Medulla oblongata (tissue), 1 donor: ENCODE results near the gene SORCS1.

Experiments
- DNase-seq: peaks from one replicate; pipeline ENCODE4 v3.0.0-alpha.2; 2015; ENCODE audit errors: extremely low spot score

The SORCS1 gene

DNA sequence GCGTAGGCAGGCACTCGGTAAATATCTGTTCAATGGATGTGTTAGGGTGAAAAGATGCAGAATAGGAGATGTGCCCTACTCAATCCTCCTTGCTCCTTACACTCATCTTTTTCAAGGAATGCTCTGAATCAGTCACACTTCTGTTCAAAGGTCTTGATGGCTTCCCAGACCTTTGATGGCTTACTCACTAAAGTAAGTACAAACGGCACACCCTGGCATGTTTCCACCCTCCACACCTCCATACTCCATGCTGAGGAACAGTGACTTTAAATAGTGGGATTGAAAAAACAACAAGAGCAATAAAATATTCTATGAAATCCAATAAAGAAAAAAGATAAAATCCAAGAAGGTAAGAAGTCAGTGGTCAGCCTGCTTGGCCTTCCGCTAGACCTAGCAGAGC lies 569.2 kb downstream of the SORCS1 start:
- no peak for DNase-seq

- DNase-seq = no peak
Measured at GRCh38 chr10:106593876-106594275, 570.6 kb downstream of the SORCS1 start.

GRCh38 chr10:106592396-106592795 lies 572.1 kb downstream of the SORCS1 start:
- no peak for DNase-seq

GRCh38 chr10:106582291-106582690 lies 582.2 kb downstream of the SORCS1 start:
- DNase-seq = peak; percentile 86

DNA sequence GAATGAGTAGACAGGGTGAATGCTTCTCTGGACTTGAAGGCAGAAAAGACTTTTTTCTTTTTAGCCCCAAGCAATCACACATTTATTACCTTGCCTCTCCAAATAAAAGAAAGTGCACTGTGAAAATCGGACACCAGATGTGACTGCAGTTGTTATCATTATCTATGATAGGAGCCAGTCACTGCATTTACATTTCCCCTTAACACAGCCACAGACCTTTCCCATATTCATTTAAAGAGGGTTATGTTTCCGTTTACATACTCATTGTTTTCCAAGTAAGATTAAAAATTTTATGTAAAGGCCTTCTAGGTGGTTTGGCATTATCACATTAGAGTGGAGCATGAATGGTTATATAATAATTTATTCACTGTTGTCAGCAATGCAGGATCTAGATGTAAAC lies 586.8 kb downstream of the SORCS1 start:
- DNase-seq = no peak

GRCh38 chr10:106577266-106577665 lies 587.2 kb downstream of the SORCS1 start:
- DNase-seq = no peak

DNA sequence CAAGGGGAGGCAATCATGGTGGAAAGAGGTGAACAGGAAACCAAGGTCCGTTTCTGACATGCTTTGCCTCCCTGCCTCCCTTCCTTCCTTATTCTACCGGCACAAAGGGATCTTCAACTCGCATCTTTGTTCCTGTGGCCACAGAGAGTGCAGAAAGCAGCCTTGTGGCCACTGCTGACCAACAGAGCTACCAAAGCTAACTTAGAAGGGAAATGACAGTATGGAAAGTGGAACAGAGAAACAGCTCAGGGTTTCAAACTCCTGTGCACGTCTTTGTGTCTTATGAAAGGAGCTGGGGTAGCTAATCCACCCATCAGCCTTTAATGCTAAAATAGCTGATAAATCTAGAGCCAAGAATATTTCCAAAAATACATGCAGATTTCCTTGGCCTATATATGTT lies 588.0 kb downstream of the SORCS1 start:
- DNase-seq = no peak

- no peak for DNase-seq
Measured at GRCh38 chr10:106573106-106573505, 591.4 kb downstream of the SORCS1 start.

DNA sequence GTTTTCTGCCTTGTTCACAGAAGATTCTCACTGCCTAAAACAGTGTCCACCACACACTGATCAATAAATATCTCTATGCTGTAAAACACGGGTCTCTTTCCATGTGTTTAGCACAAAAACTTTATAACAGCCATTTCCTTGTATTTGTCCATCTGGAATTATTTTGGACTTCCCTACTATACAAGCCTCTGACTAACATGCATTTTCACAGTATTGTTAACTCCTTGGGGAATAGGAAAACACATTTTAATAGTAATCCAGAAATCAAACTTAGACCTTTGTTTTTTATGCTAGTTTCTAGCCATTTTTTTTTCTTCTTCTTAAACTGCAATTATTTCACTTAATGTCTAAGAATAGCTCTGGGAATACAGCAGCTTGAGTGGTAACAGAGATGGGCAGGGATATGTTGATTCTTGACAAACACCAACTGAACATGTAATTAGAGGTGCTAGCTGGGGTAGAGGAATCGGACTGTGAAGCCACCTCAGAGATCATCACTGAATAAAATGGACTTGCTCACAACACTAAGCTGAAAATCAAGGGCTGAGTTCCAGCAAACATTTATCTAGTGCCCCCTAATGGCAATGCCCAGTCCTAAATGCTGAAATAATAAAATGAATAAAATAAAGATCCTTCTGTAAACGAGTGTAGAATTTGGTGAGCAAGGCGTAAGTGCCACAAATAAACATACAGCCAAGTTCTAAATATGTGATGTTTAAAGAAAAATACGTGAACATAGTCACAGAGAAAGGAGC lies 593.1 kb downstream of the SORCS1 start:
- DNase-seq = peak; percentile 83

DNA sequence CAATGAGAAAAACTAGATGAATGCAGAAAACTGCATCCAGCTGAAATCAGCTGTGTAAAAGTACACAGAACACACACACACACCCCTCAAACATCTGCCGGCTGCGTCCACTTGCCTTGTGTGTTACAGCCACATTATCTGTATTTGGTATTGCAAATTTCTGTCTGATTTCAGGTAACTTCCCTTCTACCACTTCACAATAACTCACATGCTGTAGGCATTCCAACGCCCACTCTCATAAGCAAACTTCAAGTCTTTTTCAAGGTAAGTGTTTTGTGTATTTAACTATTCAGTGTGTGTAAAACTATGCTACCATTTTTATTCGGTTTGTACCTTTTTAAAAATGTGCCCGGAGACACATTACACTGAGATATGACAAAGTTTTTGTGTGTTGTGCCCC lies 594.2 kb downstream of the SORCS1 start:
- DNase-seq = no peak

DNA sequence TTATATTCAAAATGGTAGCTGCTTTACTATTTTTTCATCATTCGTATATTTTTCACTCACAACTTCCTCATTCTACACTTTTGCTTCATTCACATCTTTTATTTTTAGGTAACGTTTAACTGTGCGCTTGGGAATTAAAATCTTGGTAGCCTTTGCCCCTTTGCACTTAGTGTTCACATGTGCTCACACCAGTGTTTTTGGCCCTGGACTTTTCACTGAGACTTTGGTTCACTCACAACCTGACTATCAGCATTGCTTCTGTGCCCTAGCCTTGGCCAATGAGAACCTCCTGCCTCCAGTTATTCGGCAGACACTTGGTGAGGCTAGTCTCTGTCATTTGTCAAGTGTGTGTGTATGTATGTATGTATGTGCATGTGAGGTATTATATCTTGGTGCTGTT lies 596.9 kb downstream of the SORCS1 start:
- no peak for DNase-seq

DNA sequence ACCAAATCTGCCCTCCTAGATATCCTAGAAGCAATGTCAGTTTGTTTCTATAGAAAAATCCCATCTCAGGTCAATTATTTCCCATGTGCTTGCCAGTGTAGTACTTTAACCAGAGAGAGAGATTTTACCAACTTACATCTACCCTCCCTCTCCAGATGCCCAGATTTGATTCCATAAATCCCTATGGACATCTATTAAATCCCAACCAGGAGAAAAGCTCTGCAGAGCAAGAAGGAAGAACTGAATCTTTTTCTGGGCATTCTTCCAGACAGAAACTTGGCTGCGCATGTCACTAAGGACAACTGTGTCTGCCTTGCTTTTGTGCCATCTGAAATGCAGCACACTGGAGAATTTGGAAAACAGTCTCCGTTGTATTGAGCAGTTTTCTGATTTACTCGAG lies 597.6 kb downstream of the SORCS1 start:
- peak; percentile 86 for DNase-seq

- no peak for DNase-seq
Measured at GRCh38 chr10:106565546-106565945, 599.0 kb downstream of the SORCS1 start.

DNA sequence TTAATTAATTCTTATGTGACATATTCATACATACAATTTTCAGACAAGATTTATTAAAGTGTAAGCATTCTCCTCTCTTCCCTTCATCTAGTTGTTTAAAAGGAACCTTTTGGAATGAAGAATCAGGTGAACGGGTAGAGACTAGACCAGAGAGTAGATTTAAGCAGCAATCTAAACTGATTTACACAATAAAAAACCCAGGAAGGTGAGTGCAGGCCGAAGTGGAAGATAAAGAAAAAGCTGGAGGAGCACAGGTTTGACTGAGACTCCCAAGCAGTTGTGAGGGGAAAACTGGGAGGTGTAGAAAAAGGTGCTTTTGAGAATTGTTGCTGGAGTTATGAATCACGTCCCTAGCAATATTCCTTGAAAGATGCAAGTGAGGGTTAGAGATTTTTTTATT lies 601.1 kb downstream of the SORCS1 start:
- no peak for DNase-seq

DNA sequence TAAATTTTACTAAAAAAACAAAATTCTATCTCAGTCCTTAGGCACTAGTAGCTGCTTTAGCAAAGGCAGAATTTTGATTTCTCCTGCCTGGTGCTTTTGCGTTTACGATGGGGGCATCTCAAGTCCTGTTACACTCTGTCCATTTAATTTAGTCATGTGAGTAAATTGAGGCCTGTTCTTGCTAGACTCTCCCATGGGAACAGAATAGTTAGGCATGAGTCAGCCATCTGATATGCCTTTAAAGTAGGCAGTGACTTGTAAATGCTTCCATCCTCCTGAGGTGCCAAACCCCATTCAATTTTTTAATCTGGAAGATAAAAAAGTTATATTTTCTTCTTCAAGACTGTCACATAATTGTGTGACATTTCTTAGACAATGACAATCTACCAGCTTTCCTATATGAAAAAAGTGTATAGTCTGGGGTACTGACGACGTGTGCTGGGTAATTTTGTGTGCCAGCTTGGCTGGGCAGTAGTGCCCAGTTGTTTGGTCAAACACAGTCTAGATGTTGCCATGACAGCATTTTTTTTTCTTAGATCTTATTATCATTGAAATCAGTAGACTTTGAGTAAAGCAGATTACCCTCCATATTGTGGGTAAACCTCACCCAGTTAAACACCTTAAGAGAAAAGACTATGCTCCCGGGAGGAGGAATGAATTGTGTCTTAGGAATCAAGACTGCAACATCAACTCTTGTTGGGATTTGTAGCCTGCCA lies 603.4 kb downstream of the SORCS1 start:
- no peak for DNase-seq

DNA sequence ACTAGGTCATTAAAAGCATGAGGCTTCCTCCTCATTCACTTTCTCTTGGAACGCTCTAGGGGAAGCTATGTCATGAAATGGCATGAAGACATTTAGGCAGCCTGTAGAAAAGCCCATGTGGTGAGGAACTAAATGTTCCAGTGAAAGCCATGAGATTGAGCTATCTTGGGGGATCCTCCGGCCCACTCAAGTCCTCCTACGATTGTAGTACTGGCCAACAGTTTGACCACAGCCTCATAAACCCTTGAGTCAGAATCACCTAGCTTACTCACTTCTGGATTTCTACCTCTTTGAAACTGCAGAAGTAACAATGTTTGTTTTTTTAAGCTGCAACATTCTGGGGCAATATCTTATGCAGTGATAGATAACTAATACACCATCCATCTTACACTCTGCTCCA lies 605.1 kb downstream of the SORCS1 start:
- no peak for DNase-seq

DNA sequence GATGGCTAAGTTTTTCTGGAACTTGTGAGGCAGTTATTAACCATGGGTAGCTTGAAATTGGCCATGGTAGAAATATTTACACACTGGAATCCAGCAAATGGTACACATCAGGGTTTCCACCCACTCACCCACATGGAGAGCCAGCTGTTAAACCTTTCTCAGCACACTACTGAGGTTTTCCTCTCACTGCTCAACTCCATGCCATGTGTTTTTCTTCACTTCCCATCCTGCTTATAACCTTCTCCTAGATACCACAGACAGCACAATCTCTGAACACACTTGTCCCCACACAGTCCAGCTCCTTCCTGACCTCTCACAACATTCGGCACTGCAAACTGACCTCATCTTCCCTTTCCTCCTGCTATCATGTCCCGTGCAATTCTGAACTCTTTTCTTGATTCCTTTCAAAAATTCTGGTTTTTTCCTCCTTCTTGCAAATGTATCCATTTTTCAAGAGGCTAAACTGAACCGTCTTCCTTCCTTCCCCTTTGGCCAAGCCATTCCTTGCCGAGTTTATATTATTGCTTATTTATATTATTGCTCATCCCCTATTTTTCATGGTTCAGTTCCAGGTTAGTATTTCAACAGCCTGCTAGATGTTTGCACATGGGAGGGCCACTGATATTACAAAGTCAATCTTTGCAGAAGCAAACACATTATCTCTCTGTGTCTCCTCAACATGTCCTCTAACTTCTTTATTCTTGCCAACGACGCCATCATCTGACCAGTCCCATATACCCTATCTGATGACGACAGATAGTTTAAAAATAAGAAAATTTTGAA lies 606.4 kb downstream of the SORCS1 start:
- no peak for DNase-seq

DNA sequence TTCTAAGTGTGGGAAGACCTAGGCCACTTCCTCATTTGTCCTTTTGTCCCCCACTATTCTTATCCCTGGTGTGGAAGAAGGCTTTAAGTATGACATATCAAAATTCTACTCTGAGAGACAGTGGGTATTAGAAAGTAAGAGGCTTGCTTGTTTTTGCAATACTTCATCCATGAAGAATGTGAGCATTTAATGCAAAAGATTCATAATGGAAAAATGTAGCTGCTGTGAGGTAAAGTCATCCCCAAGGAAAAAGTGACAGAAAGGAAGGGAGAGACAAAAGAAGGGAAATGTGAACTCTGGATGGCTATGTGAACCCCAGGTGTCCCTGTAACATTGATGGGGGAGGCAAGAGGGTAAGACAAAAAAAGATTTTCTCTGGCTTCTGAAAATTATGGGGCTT lies 607.5 kb downstream of the SORCS1 start:
- DNase-seq = no peak

DNA sequence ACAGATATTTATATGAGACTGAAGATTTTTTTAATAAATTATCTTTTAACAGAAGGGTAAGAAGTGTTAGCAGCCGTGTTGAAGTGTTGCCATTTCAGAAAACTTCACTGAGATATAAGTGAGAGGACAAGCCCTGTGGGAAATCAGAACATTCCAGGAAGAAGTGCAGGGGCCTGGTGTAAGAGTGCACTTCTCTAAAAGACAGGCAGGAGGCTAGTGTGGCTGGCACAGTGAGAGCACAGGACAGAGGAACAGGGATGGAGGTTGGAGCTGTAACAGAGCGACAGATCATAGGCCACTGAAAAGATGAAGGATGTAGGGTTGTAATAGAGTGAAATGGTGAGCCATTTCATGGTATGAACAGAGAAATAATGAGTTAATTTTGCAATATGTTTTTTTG lies 608.9 kb downstream of the SORCS1 start:
- DNase-seq = no peak

GRCh38 chr10:106551501-106552062 lies 612.9 kb downstream of the SORCS1 start:
- no peak for DNase-seq

- DNase-seq = no peak
Measured at GRCh38 chr10:106548832-106549231, 615.7 kb downstream of the SORCS1 start.

DNA sequence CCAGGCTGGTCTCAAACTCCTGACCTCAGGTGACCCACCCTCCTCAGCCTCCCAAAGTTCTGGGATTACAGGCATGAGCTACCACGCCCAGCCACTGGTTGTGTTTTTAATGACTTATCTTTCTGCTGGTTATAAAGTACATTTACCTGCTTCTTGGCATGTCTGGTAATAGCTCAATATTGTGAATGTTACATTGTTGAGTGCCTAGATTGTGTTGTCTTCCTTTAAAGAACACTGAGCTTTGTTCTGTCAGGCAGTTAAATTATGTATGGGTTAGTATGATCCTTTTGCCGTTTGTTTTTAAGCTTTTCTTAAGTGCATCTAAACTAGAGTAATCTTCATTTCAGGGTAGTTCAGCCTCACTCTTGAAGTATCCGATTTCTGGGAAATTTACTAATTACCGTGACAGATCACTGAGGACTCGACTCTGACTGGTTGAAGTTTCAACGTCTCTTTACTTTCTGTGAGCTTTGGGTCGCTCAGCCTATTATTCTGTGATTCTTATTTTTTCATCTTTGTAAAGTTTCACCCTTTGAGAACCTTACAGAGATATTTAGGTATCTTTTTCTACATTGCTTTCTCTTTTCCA lies 617.4 kb downstream of the SORCS1 start:
- no peak for DNase-seq
